NCI-H2171 (cell line): ENCODE measurements around the gene NVL.

ENCODE experiments used
- DNase-seq: peaks from one replicate; lab custom pipeline; 2025; lab: John Stamatoyannopoulos, UW

NVL gene

GRCh38 chr1:224276771-224277487, 53.0 kb downstream of the NVL start:
- DNase-seq, result no peak

GRCh38 chr1:224274970-224275626, 54.9 kb downstream of the NVL start:
- DNase-seq, result no peak

GRCh38 chr1:224273641-224274040, 56.3 kb downstream of the NVL start:
- no peak for DNase-seq

DNA sequence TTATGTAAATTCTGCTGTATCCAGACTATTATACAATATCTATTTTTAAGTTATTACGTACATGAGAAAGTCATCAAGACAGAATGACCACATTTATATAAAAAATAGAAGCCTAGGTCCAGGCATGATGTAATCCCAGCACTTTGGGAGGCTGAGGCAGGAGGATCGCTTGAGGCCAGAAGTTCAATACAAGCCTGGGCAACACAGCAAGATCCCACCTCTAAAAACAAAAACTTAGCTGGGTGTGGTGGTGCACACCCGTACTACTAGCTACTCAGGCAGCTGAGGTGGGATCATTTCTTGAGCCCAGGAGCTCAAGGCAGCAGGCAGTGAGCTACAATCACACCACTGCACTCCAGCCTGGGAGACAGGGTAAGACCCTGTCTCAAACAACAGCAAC, 58.9 kb downstream of the NVL start:
- DNase-seq, result no peak

- no peak for DNase-seq
Measured at GRCh38 chr1:224267925-224268324, 62.0 kb downstream of the NVL start.

DNA sequence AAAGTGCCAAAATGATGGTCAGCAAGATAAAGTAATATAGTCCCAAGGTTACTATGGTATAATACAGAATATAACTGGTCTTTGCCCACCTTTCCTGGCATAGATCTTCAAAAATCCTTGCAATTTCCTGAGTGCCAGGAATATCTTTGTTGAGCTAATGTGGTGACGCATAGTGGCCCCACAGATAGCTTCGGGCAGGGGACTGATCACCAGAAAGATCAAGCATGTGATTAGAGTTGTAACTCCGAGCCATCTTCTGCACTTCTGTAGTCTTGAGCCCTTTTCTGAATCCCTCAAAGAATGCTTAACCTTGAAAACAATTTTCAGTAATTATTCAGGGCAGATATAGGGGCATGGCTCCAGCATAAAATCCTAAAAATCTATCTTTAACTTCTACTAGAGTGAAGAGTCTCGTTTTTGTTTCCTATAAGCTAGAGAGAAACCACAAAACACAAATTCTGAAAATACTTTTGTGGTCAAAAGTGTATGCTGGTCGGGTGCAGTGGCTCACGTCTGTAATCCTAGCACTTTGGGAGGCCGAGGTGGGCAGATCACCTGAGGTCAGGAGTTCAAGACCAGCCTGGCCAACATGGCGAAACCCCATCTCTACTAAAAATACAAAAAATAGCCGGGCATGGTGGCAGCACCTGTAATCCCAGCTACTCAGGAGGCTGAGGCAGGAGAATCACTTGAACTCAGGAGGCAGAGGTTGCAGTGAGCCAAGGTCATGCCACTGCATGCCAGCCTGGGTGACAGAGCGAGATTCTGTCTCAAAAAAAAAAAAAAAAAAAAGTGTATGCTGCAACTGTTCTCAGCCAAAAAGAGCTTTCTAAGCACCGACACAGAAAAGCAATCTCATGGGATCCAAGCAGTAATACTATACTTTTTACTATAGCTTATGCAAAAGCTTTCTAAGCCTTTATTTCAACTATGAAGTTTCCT, 62.8 kb downstream of the NVL start:
- peak; percentile 43 for DNase-seq

GRCh38 chr1:224266105-224266914, 63.7 kb downstream of the NVL start:
- no peak for DNase-seq

- no peak for DNase-seq
Measured at GRCh38 chr1:224264321-224264720, 65.7 kb downstream of the NVL start.

DNA sequence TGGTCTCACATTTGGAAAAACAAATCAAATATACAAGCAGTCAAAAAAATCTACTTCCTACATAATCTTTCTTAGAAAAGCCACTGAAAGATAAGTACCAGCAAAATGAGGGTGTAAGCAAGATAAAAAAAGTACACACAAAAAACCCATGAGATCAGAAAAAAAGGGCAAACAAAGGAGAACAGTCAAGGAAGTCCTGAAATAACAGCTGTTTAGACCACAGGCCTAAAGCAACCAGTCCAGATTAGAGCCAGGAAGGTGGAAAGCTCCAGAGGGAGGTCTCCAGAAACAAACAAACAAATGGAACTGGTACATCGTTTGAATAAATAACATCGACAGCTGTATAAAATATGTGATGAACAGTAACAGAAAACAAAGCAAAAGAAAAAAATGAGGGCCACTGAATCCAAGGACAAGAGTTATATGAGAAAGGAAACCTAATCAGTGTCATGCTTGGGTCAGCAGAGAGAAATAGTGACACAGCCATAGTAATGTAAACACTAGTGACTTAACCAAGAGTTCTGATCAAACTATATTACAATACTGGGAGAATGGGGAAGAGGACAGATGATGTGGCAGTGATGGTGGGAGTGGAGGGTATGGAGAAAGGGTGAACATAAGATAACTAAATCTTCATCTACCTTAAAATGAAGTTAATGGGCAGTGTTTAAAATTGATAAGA, 67.5 kb downstream of the NVL start:
- no peak for DNase-seq

DNA sequence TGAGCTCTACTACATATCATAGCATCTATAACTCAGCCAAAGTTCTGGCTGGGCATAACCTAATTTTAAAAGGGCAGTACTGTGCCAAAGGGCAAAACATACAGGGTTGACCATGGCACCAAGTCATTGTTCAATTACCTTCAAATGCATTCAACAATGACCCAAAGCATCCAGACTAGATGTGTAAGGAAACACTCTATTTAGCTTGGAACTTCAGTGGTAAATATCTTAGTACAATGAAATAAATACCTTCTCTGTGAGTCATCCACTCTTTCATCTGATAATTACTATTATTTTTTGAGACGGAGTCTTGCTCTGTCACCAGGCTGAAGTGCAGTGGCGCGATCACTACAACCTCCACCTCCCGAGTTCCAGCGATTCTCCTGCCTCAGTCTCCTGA, 70.0 kb downstream of the NVL start:
- DNase-seq, result no peak

DNA sequence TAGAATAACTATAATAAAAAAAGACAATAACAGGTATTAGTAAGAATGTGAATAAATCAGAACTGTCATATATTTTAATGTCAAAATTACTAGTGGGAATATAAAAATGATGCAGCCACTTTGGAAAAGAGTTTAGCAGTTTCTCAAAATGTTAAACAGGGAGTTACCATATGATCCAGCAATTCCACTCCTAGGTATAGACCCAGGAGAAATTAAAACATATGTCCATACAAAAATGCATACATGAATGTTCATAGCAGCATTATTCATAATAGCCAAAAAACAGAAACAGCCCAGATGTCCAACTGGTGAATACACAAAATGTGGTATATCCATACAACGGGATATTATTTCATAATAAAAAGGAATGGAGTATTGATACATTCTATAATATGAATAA, 71.6 kb downstream of the NVL start:
- no peak for DNase-seq

GRCh38 chr1:224256640-224257039, 73.3 kb downstream of the NVL start:
- DNase-seq, result no peak

DNA sequence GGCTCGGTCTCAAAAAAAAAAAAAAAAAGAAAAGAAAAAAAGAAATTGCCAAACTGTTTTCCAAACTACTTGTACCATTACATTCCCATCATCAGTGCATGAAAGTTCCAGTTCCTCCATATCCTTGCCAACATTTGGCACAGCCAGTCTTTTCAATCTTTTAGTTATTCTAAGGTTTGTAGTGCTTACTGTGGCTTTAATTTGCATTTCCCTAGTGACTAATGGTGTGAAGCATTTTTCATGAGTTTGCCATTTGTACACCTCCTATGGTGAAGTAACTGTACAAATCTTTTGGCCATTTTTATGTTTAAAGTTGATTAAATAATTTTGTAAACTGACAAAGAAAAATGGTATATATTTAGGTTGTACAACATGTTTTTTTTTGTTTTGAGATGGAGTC, 76.3 kb downstream of the NVL start:
- DNase-seq, result no peak

- no peak for DNase-seq
Measured at GRCh38 chr1:224252479-224252878, 77.5 kb downstream of the NVL start.

- DNase-seq, result no peak
Measured at GRCh38 chr1:224251741-224252146, 78.2 kb downstream of the NVL start.

DNA sequence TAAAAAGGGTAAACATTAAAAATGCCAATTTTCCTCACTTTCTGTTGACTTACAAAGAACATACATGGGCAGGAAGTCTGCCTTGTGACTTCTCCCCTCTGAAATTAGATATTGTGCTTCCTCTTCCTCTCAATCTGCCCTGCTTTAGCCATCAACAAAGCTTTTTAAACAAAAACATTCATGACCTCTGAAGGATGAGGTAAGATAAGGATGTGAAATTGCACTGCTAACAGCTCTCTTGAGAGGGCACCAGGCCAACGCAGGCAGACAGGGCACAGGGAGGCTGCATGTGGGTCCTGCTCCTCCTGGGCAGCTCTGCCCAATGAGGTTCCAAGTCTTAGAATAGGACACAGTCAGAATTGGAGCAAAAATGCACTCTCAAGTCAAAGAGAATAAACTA, 84.8 kb downstream of the NVL start:
- no peak for DNase-seq

GRCh38 chr1:224238756-224239155, 91.2 kb downstream of the NVL start:
- no peak for DNase-seq

GRCh38 chr1:224238212-224238611, 91.8 kb downstream of the NVL start:
- no peak for DNase-seq

DNA sequence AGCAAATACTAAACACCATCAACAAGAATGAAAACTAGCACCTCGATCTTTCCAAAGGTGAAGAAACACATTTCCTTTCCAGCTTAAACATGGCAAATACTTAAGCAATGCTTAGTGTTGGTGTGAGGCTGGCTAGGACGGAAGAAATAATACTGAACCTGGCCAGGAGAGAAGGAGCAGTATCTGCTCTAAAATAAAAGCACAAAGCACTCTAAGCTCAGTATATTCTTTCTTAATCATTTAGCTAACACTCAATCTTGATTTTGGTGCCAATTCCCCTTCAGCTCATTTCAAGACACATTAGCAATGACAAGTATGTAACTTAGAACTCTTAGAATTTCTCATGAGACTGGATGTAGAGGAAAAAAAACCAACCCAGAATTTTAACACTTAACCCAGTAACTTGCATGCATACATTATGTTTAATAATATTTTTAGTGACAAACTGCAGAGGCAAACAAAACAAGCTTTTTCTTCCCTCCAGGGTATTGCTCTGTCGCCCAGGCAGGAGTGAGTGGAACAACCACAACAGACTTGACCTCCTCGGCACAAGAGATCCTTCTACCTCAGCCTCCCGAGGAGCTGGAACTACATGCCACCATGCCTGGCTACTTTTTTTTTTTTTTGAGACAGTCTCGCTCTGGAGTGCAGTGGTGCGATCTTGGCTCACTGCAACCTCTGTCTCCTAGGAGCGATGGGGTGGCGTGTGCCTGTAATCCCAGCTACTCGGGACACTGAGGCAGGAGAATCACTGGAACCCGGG, 92.7 kb downstream of the NVL start:
- no peak for DNase-seq

GRCh38 chr1:224235813-224236493, 94.0 kb downstream of the NVL start:
- no peak for DNase-seq
